OCI-LY3 (cell line): ENCODE measurements around the gene THTPA.

ENCODE experiments used
- EZH2phosphoT487 ChIP-seq: fragments of 200-600 bp; shearing (Covaris generic); IDR thresholded peaks from 2 replicates; pipeline ENCODE4 v1.6.1; 2018; ENCODE audit warnings: antibody characterized with exemption, mixed run types, low read depth
- TF ChIP-seq, protein P1 (sequence below): fragments of 200-600, 300-600 bp; sonication (generic); IDR thresholded peaks from 2 replicates; pipeline ENCODE4 v1.5.1; 2014; ENCODE audit warnings: antibody characterized with exemption, low read length, low read depth

- TF ChIP-seq, protein P1, sequence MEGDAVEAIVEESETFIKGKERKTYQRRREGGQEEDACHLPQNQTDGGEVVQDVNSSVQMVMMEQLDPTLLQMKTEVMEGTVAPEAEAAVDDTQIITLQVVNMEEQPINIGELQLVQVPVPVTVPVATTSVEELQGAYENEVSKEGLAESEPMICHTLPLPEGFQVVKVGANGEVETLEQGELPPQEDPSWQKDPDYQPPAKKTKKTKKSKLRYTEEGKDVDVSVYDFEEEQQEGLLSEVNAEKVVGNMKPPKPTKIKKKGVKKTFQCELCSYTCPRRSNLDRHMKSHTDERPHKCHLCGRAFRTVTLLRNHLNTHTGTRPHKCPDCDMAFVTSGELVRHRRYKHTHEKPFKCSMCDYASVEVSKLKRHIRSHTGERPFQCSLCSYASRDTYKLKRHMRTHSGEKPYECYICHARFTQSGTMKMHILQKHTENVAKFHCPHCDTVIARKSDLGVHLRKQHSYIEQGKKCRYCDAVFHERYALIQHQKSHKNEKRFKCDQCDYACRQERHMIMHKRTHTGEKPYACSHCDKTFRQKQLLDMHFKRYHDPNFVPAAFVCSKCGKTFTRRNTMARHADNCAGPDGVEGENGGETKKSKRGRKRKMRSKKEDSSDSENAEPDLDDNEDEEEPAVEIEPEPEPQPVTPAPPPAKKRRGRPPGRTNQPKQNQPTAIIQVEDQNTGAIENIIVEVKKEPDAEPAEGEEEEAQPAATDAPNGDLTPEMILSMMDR = no peak
- TF ChIP-seq EZH2phosphoT487 = no peak
These were observed 48.7 kb downstream of the THTPA start for GRCh38 chr14:23604675-23605170.
